Measurements from ENCODE around the gene SLC25A51.

The SLC25A51 gene

GRCh38 chr9:37922363-37923117 lies 18.6 kb upstream of the SLC25A51 start:
- Histone ChIP-seq H3K79me2 (ENCODE audit: insufficient read depth, low read length) (no peaks in the 10 kb centered on the region), H3K9me2 (replicated peaks; ENCODE audit: insufficient read depth, low read length) (no peaks in the 10 kb centered on the region), H3K4me2 (ENCODE audit: low read depth, low read length, poor library complexity, severe bottlenecking) (no peak overlapping the region), H4K20me1 (ENCODE audit: low read depth, low read length) (no peaks in the 10 kb centered on the region), H3K36me3 (ENCODE audit: low read length) (no peaks in the 10 kb centered on the region), H3K9ac (ENCODE audit: low read length) (no peak overlapping the region), H2AFZ (ENCODE audit: low read depth, low read length, severe bottlenecking) (no peak overlapping the region), H3K27me3 (ENCODE audit: low read length) (no peaks in the 10 kb centered on the region), H3K4me3 (ENCODE audit: insufficient read depth, low read length, poor library complexity, severe bottlenecking) (no peak overlapping the region), H3F3A (ENCODE audit: insufficient read depth) (no peaks in the 10 kb centered on the region), H3K27ac (ENCODE audit: low read depth, low read length) (no peak overlapping the region), H3K9me3 (ENCODE audit: insufficient read depth, low read length) (no peaks in the 10 kb centered on the region)
- TF ChIP-seq CTCF (IDR thresholded peaks at IDR 0.05; ENCODE audit: insufficient read depth, low read length, poor library complexity, severe bottlenecking): no peak
- no peak for TF ChIP-seq EZH2phosphoT487 (conservative IDR thresholded peaks at IDR 0.05; ENCODE audit: low read length)

GRCh38 chr9:37921546-37922300 lies 17.8 kb upstream of the SLC25A51 start:
- H3K27ac ChIP-seq (ENCODE audit: low read depth, low read length): no peak overlapping the region
- TF ChIP-seq EZH2phosphoT487 (conservative IDR thresholded peaks at IDR 0.05; ENCODE audit: low read length): no peak
- no peaks in the 10 kb centered on the region for H3F3A ChIP-seq (ENCODE audit: insufficient read depth)
- H3K9me3 ChIP-seq (ENCODE audit: insufficient read depth, low read length): no peaks in the 10 kb centered on the region
- H2AFZ ChIP-seq (ENCODE audit: low read depth, low read length, severe bottlenecking): no peak overlapping the region
- no peaks in the 10 kb centered on the region for H3K27me3 ChIP-seq (ENCODE audit: low read length)
- no peaks in the 10 kb centered on the region for H3K79me2 ChIP-seq (ENCODE audit: insufficient read depth, low read length)
- H3K9ac ChIP-seq (ENCODE audit: low read length): no peak overlapping the region
- no peaks in the 10 kb centered on the region for H3K36me3 ChIP-seq (ENCODE audit: low read length)
- no peaks in the 10 kb centered on the region for H4K20me1 ChIP-seq (ENCODE audit: low read depth, low read length)
- no peak overlapping the region for H3K4me2 ChIP-seq (ENCODE audit: low read depth, low read length, poor library complexity, severe bottlenecking)
- H3K4me3 ChIP-seq (ENCODE audit: insufficient read depth, low read length, poor library complexity, severe bottlenecking): no peak overlapping the region
- H3K9me2 ChIP-seq (replicated peaks; ENCODE audit: insufficient read depth, low read length): no peaks in the 10 kb centered on the region

DNA sequence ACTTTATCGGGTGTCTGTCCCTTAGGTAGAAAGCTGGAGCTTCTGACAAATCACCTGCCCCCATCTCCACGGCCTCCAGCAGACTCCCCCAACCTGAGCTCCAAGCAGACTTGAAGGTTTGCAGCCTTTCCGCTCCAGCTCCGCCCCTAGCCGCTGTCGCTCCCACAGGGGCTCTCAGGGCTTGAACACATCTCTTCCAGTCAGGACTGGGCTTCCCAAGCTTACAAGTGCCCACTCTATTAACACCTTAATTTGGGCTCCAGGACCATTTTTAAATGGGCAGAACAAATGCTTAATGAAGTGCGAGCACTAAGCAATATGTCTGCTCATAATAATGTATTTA lies 17.2 kb upstream of the SLC25A51 start:
- Histone ChIP-seq H3K9ac (ENCODE audit: low read length) (no peak overlapping the region), H3K27ac (ENCODE audit: low read depth, low read length) (no peak overlapping the region), H3K9me3 (ENCODE audit: insufficient read depth, low read length) (no peaks in the 10 kb centered on the region), H4K20me1 (ENCODE audit: low read depth, low read length) (no peaks in the 10 kb centered on the region), H3K36me3 (ENCODE audit: low read length) (no peaks in the 10 kb centered on the region), H3K79me2 (ENCODE audit: insufficient read depth, low read length) (no peaks in the 10 kb centered on the region), H3K4me3 (ENCODE audit: insufficient read depth, low read length, poor library complexity, severe bottlenecking) (no peak overlapping the region), H3F3A (ENCODE audit: insufficient read depth) (no peaks in the 10 kb centered on the region), H3K4me2 (ENCODE audit: low read depth, low read length, poor library complexity, severe bottlenecking) (no peak overlapping the region), H3K9me2 (replicated peaks; ENCODE audit: insufficient read depth, low read length) (no peaks in the 10 kb centered on the region), H3K27me3 (ENCODE audit: low read length) (no peaks in the 10 kb centered on the region), H2AFZ (ENCODE audit: low read depth, low read length, severe bottlenecking) (no peak overlapping the region)
- TF ChIP-seq EZH2phosphoT487 (conservative IDR thresholded peaks at IDR 0.05; ENCODE audit: low read length): no peak
- TF ChIP-seq CTCF (IDR thresholded peaks at IDR 0.05; ENCODE audit: insufficient read depth, low read length, poor library complexity, severe bottlenecking): no peak

Data from SU-DHL-6 (cell line).